B cell (primary cell): ENCODE measurements around the gene NCAPH2.

Experiments
- EZH2 ChIP-seq: IDR thresholded peaks from 2 replicates; pipeline ENCODE4 v1.6.1; 2012; ENCODE audit warnings: borderline replicate concordance, low read depth, mild to moderate bottlenecking, moderate library complexity, low read length; ENCODE audit not compliant: insufficient read depth, poor library complexity, severe bottlenecking
- TF ChIP-seq, protein P1 (sequence below): fragments of 200-600 bp; IDR thresholded peaks from one replicate; pipeline ENCODE4 v1.8.0; 2022; ENCODE audit warnings: antibody characterized with exemption, mild to moderate bottlenecking

DNA sequence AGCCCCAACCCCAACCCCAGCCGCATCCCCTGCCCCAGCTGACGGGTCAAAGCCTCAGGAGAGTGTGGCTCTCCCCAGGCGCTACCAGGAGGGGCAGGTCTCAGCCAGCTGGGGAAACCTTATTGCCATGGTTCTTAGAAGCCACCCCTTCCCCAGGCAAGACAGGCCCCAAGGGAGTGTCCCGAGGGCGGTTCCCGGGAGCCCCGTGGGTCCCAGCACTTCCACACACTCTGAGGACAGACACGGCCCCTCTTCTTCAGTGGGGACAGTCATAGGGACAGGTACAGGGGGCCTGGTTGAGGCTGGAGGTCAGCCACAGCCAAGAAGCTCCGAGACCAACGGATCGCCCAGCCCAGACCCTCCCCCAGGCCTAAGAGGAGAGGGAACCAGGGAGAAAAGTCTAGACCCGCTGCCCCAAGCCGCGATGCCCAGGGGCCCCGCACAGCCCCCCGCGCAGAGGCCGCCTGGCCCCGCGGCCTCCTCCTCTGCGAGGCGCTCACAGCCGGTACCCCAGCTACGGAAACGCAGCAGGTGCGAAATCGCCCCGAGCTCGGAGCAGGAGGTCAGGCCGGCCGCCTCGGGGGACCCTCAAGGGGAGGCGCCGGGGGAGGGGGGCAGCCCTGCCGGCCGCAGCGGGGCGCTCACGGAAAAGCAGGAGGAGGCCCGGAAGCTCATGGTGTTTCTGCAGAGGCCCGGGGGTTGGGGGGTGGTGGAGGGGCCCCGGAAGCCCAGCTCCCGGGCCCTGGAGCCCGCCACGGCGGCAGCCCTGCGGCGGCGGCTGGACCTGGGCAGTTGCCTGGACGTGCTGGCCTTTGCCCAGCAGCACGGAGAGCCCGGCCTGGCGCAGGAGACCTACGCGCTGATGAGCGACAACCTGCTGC, 40.3 kb downstream of the NCAPH2 start:
- TF ChIP-seq, protein P1, sequence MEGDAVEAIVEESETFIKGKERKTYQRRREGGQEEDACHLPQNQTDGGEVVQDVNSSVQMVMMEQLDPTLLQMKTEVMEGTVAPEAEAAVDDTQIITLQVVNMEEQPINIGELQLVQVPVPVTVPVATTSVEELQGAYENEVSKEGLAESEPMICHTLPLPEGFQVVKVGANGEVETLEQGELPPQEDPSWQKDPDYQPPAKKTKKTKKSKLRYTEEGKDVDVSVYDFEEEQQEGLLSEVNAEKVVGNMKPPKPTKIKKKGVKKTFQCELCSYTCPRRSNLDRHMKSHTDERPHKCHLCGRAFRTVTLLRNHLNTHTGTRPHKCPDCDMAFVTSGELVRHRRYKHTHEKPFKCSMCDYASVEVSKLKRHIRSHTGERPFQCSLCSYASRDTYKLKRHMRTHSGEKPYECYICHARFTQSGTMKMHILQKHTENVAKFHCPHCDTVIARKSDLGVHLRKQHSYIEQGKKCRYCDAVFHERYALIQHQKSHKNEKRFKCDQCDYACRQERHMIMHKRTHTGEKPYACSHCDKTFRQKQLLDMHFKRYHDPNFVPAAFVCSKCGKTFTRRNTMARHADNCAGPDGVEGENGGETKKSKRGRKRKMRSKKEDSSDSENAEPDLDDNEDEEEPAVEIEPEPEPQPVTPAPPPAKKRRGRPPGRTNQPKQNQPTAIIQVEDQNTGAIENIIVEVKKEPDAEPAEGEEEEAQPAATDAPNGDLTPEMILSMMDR = no peak
- TF ChIP-seq EZH2 = no peak
